Naive B cell (primary cell): ENCODE data around the gene OR52I1. TPM values are rescaled to one million over a fixed set of nuclear protein-coding genes. Genes with fewer than 3 reads are reported as not detected.
A peak's percentile ranks its signal among the peaks of the same experiment; 100 is the strongest.

ENCODE experiments used
- ATAC-seq, 2 donors: fragments of 150-1000 bp; cut with Tn5 transposase; 2 replicates each; pipeline ENCODE4 v1.10.0; 2021; ENCODE audit warnings: low read depth in 2 of 2, mild to moderate bottlenecking in 2 of 2, moderate library complexity in 2 of 2
- DNase-seq: peaks from one replicate; pipeline ENCODE4 v3.0.0; 2022
- H3K27ac Mint-ChIP-seq, 6 donors: one replicate each; pipeline ENCODE4 v1.8.0; 2020 to 2022; ENCODE audit warnings: mild to moderate bottlenecking in 6 of 6, mixed read lengths in 6 of 6, moderate library complexity in 5 of 6, inconsistent platforms in 2 of 6
- H3K27me3 Mint-ChIP-seq, 3 donors: one replicate each; pipeline ENCODE4 v1.8.0; 2021 to 2022; ENCODE audit warnings: mixed read lengths in 3 of 3, mild to moderate bottlenecking in 1 of 3
- H3K36me3 Mint-ChIP-seq, 2 donors: one replicate each; pipeline ENCODE4 v1.8.0; 2020 to 2022; ENCODE audit warnings: mixed read lengths in 2 of 2, inconsistent platforms in 1 of 2, mild to moderate bottlenecking in 1 of 2
- H3K4me1 Mint-ChIP-seq, 3 donors: one replicate each; pipeline ENCODE4 v1.8.0; 2020 to 2022; ENCODE audit warnings: mixed read lengths in 3 of 3, inconsistent platforms in 1 of 3, mild to moderate bottlenecking in 1 of 3, moderate library complexity in 1 of 3
- H3K4me3 Mint-ChIP-seq, 8 donors: one replicate each; pipeline ENCODE4 v1.8.0; 2020 to 2022; ENCODE audit warnings: mild to moderate bottlenecking in 8 of 8, mixed read lengths in 8 of 8, moderate library complexity in 8 of 8, inconsistent platforms in 2 of 8
- H3K9me3 Mint-ChIP-seq, 7 donors: one replicate each; pipeline ENCODE4 v1.8.0; 2020 to 2022; ENCODE audit warnings: mixed read lengths in 7 of 7, mild to moderate bottlenecking in 5 of 7, inconsistent platforms in 2 of 7, moderate library complexity in 1 of 7
- polyA plus RNA-seq, 6 donors: library from polyadenylated mRNA; unstranded; fragments of 300-500 nt; fragmentation: Illumina TruSeq; gene quantifications; one replicate each; pipeline ENCODE4 v1.2.3, GENCODE V29; 2021; ENCODE audit warnings: low read depth in 6 of 6

OR52I1 gene
- polyA plus RNA-seq, 6 donors from 2014 or later = 0.60 TPM; not detected in 5

DNA sequence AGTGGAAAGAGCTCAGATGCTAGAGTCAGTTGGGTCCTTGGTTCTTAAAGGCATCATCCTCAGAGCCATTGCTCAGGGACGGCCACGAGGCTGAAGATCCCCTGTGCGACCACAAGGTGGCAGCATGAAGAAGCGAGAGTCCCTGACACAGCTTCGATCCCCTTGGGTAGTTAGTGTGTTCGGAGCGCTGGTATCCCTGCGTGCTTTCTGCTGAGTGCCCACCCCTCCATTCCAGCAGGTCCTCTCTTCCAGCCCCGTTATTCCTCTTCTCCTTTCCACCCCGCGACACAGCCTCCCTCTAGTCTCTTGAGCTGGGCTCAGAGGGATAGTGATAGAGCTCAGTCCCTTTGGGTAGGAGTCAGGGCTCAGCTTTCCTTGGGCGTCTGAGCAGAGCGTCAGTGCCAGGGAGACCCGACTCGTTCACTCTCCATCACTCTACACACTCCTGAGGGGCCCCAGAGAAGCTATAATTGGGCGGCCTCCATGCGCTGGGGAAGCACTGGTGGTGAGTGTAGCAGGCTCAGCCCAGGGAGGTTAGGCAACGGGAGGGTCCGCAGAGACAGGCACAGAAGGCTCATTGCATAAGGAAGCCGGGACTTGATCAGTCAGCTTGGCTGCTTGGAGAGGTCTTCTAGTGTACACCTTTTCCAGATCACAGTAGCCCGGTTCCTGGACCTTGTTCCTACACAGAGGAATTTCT lies 43.3 kb downstream of the OR52I1 start, which contains the start of gene OR51D1:
TSS of gene OR51D1 (plus strand) at position 516 of the 700 bp plus-strand sequence. CDS start 2,314 bp downstream, outside the sequence.
- ATAC-seq = peak; percentile 66 to 80
- Mint-ChIP-seq H3K4me1 (no peaks in the 10 kb centered on the region), H3K9me3 (peaks cover 0 to 3% (median 0%) of the 10 kb centered on the region in 7 donors), H3K36me3 (no peaks in the 10 kb centered on the region), H3K27ac (no peak within 1 kb of the TSS), H3K27me3 (peaks cover 10 to 23% (median 21%) of the 10 kb centered on the region in 3 donors), H3K4me3 (no peak within 1 kb of the TSS)
- DNase-seq = peak; percentile 49

DNA sequence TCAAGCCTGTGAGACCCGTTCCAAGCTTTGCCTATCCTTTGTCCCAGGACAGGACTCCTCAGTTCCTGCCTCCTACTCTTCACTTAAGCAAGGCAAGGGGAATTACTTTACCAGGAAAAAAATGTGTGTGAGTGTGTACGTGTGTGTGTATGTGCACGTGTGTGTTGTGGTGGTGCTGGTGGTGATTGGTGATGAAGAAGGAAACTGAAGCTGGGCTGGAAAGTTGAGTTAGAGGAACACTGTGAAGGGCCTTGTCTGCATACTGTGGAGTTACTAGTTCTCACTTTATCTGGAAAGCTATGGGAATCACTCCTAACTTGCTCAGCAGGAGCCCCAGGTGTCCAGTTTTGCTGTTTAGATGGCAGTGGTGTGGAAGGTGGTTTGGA lies 43.8 kb downstream of the OR52I1 start:
- Mint-ChIP-seq H3K4me1 (no peaks in the 10 kb centered on the region), H3K27me3 (peaks cover 10 to 27% (median 21%) of the 10 kb centered on the region in 3 donors), H3K9me3 (no peaks in the 10 kb centered on the region), H3K27ac (no peak overlapping the region), H3K4me3 (no peak overlapping the region), H3K36me3 (no peaks in the 10 kb centered on the region)
- DNase-seq (no peak), ATAC-seq (no peak)

DNA sequence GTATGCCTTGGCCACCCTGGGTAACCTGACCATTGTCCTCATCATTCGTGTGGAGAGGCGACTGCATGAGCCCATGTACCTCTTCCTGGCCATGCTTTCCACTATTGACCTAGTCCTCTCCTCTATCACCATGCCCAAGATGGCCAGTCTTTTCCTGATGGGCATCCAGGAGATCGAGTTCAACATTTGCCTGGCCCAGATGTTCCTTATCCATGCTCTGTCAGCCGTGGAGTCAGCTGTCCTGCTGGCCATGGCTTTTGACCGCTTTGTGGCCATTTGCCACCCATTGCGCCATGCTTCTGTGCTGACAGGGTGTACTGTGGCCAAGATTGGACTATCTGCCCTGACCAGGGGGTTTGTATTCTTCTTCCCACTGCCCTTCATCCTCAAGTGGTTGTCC lies 46.1 kb downstream of the OR52I1 start:
- ATAC-seq (no peak), DNase-seq (no peak)
- no peaks in the 10 kb centered on the region for H3K9me3 Mint-ChIP-seq
- no peaks in the 10 kb centered on the region for H3K4me1 Mint-ChIP-seq
- H3K36me3 Mint-ChIP-seq = no peaks in the 10 kb centered on the region
- no peak overlapping the region for H3K27ac Mint-ChIP-seq
- H3K4me3 Mint-ChIP-seq = no peak overlapping the region
- H3K27me3 Mint-ChIP-seq = peaks cover 20 to 46% (median 21%) of the 10 kb centered on the region in 3 donors

DNA sequence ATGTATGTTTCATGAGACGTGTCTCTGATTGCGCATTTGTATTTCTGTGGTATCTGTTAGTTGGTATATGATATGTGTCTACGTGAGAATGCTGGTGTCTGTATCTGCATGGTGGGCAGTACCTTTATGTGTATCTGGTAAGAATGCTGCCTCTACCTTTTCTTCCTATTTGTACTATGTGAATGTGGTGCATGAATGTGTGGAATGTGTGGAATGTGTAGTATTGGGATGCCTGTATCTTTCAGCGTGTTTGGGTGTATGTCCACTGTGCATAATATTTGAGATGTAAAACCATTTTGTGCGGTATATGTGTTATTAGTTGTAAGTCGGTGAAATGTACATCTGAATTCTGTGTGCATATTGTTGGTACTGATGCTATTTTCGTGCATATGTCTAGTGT lies 47.7 kb downstream of the OR52I1 start:
- no peak for DNase-seq
- Mint-ChIP-seq H3K9me3 (no peaks in the 10 kb centered on the region), H3K4me1 (no peaks in the 10 kb centered on the region), H3K36me3 (no peaks in the 10 kb centered on the region), H3K27me3 (peaks cover 20 to 50% (median 21%) of the 10 kb centered on the region in 3 donors), H3K27ac (no peak overlapping the region), H3K4me3 (no peak overlapping the region)
- ATAC-seq = no peak

DNA sequence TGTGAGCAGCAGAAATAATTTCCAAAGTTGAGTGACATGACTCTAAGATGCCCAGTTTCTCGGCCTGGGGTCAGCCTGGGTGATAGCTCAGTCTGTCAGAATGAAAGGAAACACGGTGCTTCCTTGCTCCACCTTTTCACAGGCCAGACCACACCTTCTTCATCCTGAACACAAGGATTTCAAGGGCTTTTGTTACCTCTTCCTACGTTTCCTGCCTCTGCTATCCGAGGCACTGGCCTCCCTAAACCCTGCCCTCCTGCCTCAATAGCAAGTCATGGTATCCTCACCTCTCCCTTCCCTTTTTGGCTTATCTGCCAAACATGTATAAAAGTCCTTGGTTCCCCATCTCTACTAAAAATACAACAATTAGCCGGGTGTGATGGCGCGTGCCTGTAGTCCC lies 48.2 kb downstream of the OR52I1 start:
- DNase-seq (no peak), ATAC-seq (no peak)
- Mint-ChIP-seq H3K27me3 (peaks cover 20 to 50% (median 21%) of the 10 kb centered on the region in 3 donors), H3K36me3 (no peaks in the 10 kb centered on the region), H3K4me3 (no peak overlapping the region), H3K4me1 (no peaks in the 10 kb centered on the region), H3K9me3 (no peaks in the 10 kb centered on the region), H3K27ac (no peak overlapping the region)

DNA sequence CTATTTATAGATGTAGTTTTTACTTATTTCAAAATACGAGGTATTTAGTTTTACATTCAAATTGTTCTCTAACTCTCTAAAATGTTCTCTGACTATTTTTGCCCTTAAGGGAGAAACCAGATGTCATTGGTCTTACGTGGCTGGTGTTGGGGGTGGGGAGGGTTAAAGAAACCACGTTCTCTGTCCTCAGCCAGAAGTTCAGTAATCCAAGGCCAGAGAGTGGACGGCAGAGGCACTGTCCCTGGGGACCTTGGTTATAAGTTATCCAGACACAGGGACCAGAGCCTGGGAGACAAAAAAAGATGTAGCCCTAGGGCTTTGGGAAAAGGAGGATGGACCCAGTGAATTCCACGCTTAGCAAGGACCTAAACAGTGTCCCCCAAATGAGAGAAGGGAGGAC lies 49.2 kb downstream of the OR52I1 start:
- Mint-ChIP-seq H3K4me1 (no peaks in the 10 kb centered on the region), H3K27me3 (peaks cover 20 to 50% (median 21%) of the 10 kb centered on the region in 3 donors), H3K4me3 (no peak overlapping the region), H3K36me3 (no peaks in the 10 kb centered on the region), H3K27ac (no peak overlapping the region), H3K9me3 (no peaks in the 10 kb centered on the region)
- DNase-seq (no peak), ATAC-seq (no peak)

DNA sequence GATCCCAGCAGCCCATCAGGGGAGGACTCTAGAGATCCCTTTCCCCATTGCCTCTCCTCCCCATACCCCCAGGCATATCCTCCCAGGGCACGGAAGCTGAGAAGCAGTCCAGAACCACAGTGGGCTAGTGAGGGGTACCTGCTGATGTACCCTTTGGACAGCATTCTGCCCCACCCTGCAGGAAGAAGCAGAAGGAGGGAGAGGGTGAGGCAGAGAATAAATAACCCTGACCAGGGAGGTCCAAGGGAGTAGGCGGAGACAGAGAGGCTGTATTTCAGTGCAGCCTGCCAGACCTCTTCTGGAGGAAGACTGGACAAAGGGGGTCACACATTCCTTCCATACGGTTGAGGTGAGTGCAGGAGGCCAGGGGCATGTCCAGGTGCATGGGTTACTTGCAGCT lies 49.8 kb downstream of the OR52I1 start, which contains the start of gene OR51E1:
TSS of gene OR51E1 (plus strand) at position 301 of the 400 bp plus-strand sequence. CDS start 8,545 bp downstream, outside the sequence.
- DNase-seq (no peak), ATAC-seq (no peak)
- H3K36me3 Mint-ChIP-seq = no peaks in the 10 kb centered on the region
- H3K9me3 Mint-ChIP-seq = no peaks in the 10 kb centered on the region
- no peaks in the 10 kb centered on the region for H3K4me1 Mint-ChIP-seq
- H3K27ac Mint-ChIP-seq = peak within 1 kb of the TSS in 1 of 6 donors; percentile 11
- peaks cover 21 to 50% (median 24%) of the 10 kb centered on the region in 3 donors for H3K27me3 Mint-ChIP-seq
- H3K4me3 Mint-ChIP-seq = no peak within 1 kb of the TSS

DNA sequence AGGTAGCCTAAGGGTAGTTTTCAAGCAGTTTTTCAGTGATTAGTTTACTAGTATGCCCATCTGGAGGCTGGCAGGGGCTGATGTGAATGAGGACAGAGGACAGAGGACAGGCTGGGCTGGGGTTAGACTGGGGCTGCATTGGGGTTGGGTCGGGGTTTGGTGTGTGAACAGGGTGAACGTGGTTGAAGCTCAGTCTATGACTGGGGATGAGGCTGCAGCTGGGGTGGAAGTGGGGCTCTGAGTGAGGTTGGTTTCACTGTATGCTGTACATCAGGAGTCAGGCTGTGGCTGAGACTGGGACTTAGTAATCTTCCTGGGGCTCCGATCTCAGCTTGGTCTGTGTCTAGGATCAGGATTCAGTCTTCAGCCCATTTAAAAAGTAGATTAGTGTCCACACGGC lies 50.4 kb downstream of the OR52I1 start:
- Mint-ChIP-seq H3K27ac (peak overlapping the region in 1 of 6 donors; percentile 11), H3K4me3 (no peak overlapping the region), H3K36me3 (no peaks in the 10 kb centered on the region), H3K4me1 (no peaks in the 10 kb centered on the region), H3K27me3 (peaks cover 21 to 55% (median 24%) of the 10 kb centered on the region in 3 donors), H3K9me3 (no peaks in the 10 kb centered on the region)
- no peak for ATAC-seq
- no peak for DNase-seq

Other genes with a start within 250 kb of the OR52I1 start
- not detected for gene OR52B4, start 225.7 kb upstream of the OR52I1 start, polyA plus RNA-seq
- 10 to 100 TPM; 16.0 to 39.0 (median 31.8) TPM for gene TRIM21, start 200.3 kb upstream of the OR52I1 start, polyA plus RNA-seq
- gene OR52K2, start 144.7 kb upstream of the OR52I1 start, polyA plus RNA-seq = not detected
- gene OR52K1, start 111.4 kb upstream of the OR52I1 start, polyA plus RNA-seq = not detected
- gene OR52M1, start 48.8 kb upstream of the OR52I1 start, polyA plus RNA-seq = not detected
- under 1 TPM in 1 of 6 donors, not detected in 5; 0.17 TPM for gene OR52I2, start 12.3 kb upstream of the OR52I1 start, polyA plus RNA-seq
- 10 to 100 TPM in 5 of 6 donors, 1 to 10 TPM in 1; 4.8 to 20.4 (median 11.4) TPM for gene TRIM68, start 14.2 kb downstream of the OR52I1 start, polyA plus RNA-seq
- not detected for gene OR51D1, start 43.4 kb downstream of the OR52I1 start, polyA plus RNA-seq
- gene OR51E1, start 49.9 kb downstream of the OR52I1 start, polyA plus RNA-seq = not detected
- gene OR51E2, start 103.8 kb downstream of the OR52I1 start, polyA plus RNA-seq = not detected
- not detected for gene MMP26, start 110.7 kb downstream of the OR52I1 start, polyA plus RNA-seq
- gene OR51F1, start 175.9 kb downstream of the OR52I1 start, polyA plus RNA-seq = not detected
- gene OR52R1, start 210.3 kb downstream of the OR52I1 start, polyA plus RNA-seq = not detected
- not detected for gene OR51F2, start 227.3 kb downstream of the OR52I1 start, polyA plus RNA-seq